ENCODE results near the gene TTC21A.

Gene TTC21A

DNA sequence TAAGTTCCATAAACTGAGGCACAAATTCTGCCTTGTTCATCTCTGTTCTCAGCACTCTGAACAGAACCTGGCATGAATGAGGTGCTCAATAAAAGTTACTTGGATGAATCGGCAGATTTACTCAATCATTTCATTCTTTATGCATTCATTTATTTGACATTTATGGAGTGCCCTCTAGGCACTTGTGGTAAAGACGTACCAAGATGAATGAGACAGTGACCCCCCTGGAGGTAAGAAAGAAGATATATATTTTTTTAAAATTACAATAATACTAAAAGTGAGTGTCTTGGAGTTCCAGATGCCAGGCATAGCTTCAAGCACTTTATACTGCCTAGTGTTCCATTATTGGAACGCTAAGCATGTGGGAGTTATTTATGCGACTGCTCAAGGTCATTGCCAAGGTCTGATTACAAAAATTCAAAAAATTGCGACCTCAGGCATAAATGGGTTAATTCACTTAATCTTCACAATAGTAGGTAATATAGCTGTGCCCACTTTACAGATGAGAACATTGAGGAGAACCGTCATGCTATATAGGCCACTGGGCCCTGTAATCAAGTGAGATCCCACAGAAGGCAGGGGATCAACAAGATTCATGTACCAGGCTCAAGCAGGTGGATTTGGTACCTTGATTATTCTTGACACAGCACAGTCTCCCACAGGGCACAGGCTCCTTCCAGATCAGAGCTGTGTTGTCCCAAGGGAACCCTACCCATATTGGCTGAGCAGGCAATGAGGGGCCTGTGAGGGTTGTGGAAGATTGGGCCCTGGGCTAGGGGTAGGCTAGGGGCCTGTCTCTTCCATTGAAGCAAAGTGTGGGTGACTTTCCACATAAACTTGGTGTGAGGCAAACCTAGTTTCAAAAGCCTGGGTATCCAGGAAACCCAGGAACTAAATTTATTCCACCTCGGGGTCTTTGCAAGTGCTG, 74.2 kb downstream of the TTC21A start:
- DNase-seq, result no peak

DNA sequence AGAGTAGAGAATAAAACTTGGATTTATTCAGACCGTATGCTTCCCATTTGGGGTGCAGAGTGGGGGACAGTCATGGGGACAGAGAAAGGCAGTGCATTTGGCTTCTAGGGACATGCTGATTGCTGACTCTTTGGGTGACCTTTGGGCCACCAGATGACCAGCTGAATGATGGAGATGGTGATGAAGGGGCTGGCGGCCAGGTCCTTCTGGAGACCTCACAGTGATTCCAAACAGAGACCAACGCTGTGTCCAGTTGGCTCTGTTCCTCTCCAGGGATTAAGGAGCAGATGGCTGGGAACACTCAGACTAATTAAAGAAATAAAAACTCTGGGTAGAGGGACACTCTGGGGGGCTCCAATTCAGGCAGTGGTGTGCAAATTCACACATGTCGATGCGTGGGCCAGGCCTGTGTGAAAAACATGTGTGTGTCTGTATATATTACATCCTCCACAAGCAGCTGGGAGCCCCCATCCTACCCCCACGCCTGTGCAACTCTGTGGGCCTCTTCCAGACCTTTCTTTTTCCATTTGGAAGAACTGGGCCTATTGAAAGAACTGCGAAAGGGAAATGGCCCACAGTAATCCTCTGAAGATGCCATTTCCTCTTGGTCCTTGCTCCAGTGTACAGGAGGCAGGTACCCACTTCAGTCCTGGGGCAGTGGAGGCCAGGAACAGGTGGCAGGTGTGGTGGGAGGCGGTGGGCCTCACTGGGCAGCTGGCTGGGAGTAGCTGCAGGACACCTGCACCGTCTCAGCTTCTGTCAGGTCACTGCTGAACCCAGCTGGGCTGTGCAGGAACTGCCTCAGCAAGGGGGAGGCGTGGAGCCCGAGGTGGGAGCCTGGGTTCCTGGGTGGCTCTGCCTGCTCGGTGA, 76.0 kb downstream of the TTC21A start:
- DNase-seq, result no peak

DNA sequence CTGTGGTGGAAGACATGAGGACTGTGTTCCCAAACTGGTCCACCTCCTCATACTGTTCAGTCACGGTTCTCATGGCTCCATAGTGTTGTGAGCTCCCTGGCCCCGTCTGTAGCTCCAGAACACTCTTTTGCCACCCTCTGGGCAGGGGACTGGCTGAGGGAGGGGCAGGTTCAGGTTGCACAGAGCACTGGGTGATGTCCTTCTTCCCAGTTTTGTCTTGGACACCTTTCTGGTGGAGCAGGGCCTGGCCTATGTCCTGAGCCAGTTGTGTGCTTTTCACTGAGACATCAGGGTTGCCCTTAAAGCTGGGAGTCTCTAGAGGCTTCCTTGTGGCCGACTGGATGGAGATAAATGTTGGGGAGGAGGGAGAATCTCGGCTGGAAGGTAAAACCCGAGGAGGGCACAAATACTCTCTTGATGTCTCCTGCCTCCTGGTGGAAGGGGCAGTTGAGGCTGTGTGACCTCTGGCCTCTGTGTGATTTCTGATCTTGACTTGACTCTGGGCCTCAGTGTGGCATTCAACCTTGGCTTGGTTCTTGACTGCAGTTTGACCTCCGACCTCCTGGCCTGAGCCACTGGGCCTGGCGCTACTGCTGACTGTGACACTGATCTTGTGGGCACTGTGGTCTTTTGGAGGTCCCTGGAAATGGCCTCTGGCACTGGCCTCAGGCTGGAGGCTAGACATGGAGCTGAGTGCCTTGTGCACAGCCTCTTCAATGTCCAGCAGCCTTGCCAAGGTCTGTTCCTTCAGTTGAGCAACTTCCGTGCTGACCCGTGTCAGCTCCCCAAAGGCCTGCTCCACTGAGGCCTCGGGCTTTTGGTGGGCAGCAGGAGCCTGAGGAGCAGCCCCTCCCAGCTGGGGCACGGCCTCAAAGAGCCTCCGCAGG, 76.8 kb downstream of the TTC21A start:
- DNase-seq, result no peak

DNA sequence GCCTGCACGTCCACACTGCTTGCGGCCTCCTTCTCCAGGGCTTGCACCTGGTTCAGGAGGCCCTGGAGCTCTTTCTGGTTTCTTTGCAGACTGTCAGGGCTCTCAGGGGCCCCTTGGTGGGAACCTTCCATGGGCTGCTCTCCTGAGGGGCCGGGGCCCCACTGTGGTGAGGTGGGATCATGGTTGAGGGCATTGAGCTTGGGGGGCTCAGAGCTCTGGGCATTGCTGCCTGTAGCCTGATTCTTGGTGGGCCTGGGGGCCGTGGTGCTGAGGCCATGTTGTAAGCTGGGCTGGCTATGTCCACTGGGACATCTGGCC, 77.4 kb downstream of the TTC21A start:
- no peak for DNase-seq

GRCh38 chr3:39185326-39185958, 78.0 kb downstream of the TTC21A start:
- DNase-seq, result no peak

- DNase-seq, result no peak
Measured at GRCh38 chr3:39185959-39186691, 78.6 kb downstream of the TTC21A start.

- DNase-seq, result no peak
Measured at GRCh38 chr3:39186692-39187151, 79.2 kb downstream of the TTC21A start.

DNA sequence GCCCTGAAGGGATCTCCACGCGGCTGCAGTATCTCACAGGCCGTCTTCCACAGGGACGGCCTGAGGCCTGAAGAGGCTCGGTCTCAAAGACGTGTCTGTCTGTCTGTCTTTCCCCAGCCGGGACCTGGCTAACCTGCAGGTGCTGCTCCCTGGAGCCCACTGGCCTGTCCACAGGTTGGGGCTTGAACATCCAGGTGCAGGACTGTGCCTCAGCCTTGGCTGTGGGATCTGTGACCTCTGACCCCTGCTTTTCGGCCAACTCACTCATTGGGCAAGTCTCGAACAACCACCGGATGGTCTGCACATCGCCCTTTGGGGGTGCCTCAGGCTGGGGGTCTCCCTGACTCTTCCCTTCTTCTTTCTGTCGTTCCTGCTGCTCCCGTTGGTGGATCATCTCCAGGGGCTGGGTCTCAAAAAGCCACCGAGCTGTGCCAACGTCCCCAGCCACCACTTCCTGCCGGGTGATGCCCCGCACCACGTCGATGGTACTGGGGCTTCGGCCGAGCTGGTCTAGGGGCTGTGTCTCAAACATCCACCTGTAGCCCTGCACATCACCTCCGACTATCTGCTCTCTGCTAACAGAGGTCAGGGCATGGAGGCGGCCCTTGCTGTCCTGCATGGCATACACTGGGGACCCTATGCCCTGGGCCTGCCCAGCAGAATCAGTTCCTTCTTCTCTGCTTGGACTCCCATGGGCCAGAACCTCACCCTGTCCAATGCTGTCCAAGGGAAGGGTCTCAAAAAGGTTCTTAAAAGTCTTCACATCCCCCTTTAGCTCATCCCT, 80.1 kb downstream of the TTC21A start:
- DNase-seq, result no peak

All from HCEC 1CT (cell line).